ENCODE results near the gene LZTS3. TPM values are rescaled to one million over a fixed set of nuclear protein-coding genes. Genes with fewer than 3 reads are reported as not detected.

LZTS3 gene
- polyA plus RNA-seq, 3 donors from 2014 or later = not detected

Other genes with a start within 250 kb of the LZTS3 start
- gene GNRH2, start 129.9 kb downstream of the LZTS3 start, polyA plus RNA-seq = not detected
- gene MRPS26, start 127.5 kb downstream of the LZTS3 start, polyA plus RNA-seq = 10 to 100 TPM; 65.2 to 76.5 (median 70.7) TPM
- 1 to 10 TPM in 1 of 3 donors, not detected in 2; 1.1 TPM for gene OXT, start 101.9 kb downstream of the LZTS3 start, polyA plus RNA-seq
- not detected for gene AVP, start 88.8 kb downstream of the LZTS3 start, polyA plus RNA-seq
- gene FASTKD5, start 13.7 kb downstream of the LZTS3 start, polyA plus RNA-seq = 10 to 100 TPM; 12.2 to 26.5 (median 20.5) TPM
- 1 to 10 TPM; 2.3 to 7.0 (median 4.9) TPM for gene UBOX5, start 13.7 kb downstream of the LZTS3 start, polyA plus RNA-seq
- gene DDRGK1, start 31.1 kb upstream of the LZTS3 start, polyA plus RNA-seq = 10 to 100 TPM; 45.6 to 63.1 (median 48.0) TPM
- gene ITPA, start 35.9 kb upstream of the LZTS3 start, polyA plus RNA-seq = 10 to 100 TPM; 75.0 to 84.5 (median 76.3) TPM
- gene SLC4A11, start 65.6 kb upstream of the LZTS3 start, polyA plus RNA-seq = not detected
- gene DNAAF9, start 234.1 kb upstream of the LZTS3 start, polyA plus RNA-seq = under 1 TPM in 2 of 3 donors, not detected in 1; 0.26 to 0.74 TPM